Measurements from ENCODE around the gene HTR3C.

GRCh38 chr3:184099806-184100686 lies 47.2 kb downstream of the HTR3C start:
- TF ChIP-seq CTCF (IDR thresholded peaks at IDR 0.05) (no peak), POLR2A (IDR thresholded peaks at IDR 0.05) (no peak)

Data from right lobe of liver (tissue), 4 donors.